HepG2 (cell line): ENCODE data around the gene MYBPC3. TPM values are rescaled to one million over a fixed set of nuclear protein-coding genes. Genes with fewer than 3 reads are reported as not detected.

Experiments used
- ATAC-seq: fragments of 200-7000 bp; cut with Tn5 transposase; 3 replicates; pipeline ENCODE4 v1.9.1; 2020; ENCODE audit warnings: mild to moderate bottlenecking, moderate library complexity
- BruUV-seq: library from RNA; stranded (reverse); fragments of 400-500 nt; replicated peaks from 2 replicates; lab custom pipeline; 2021; lab: Mats Ljungman, UMichigan
- CTCF ChIA-PET: fragments of 300-600 bp; formaldehyde crosslinking; extraction: SDS; loops from one replicate; lab custom pipeline; 2021; ENCODE audit warnings: low total read pairs, inconsistent platforms, low intra/inter-chr PET ratio; lab: Yijun Ruan, JAX
- POLR2A ChIA-PET: fragments of 350-600 bp; sonication (Branson Sonifier 250); formaldehyde crosslinking; loops from one replicate; lab custom pipeline; 2020; ENCODE audit warnings: antibody characterized with exemption, inconsistent platforms; lab: Yijun Ruan, JAX
- DNase-seq: peaks from one replicate; pipeline ENCODE4 v3.0.0-alpha.2; 2015; ENCODE audit warnings: low spot score
- FAIRE-seq: peaks from 3 replicates; lab custom pipeline; 2011; peaks lifted over from hg19 to GRCh38; lab: Jason Lieb, UNC
- H2AFZ ChIP-seq: one replicate; pipeline ENCODE4 v1.6.1; 2011; ENCODE audit warnings: low read length, inconsistent platforms
- H3K27ac ChIP-seq: fragments of 300-600 bp; 3 replicates; pipeline ENCODE4 v1.8.0; 2011; ENCODE audit warnings: mixed run types, mild to moderate bottlenecking, mixed read lengths, low read length, inconsistent platforms; ENCODE audit not compliant: insufficient read depth; ENCODE audit errors: extremely low read length
- H3K27me3 ChIP-seq, 2 experiments: fragments of 200-600 bp in 1 of 2; 2 replicates in 1 of 2; 3 replicates in 1 of 2; pipeline versions ENCODE4 v1.6.0 to v1.8.0; 2011; ENCODE audit warnings: low read length in 2 of 2, mild to moderate bottlenecking in 2 of 2, moderate library complexity in 2 of 2, inconsistent platforms in 1 of 2; ENCODE audit not compliant: insufficient read depth in 2 of 2, control insufficient read depth in 1 of 2
- H3K36me3 ChIP-seq, 2 experiments: fragments of 200-600 bp in 1 of 2; replicated peaks in 1 of 2; 2 replicates in 1 of 2; 3 replicates in 1 of 2; pipeline versions ENCODE4 v1.5.1 to v1.8.0; 2011; ENCODE audit warnings: low read length in 2 of 2, inconsistent platforms in 1 of 2; ENCODE audit not compliant: insufficient read depth in 2 of 2, control insufficient read depth in 1 of 2
- H3K4me1 ChIP-seq: 2 replicates; pipeline ENCODE4 v1.5.1; 2012; ENCODE audit warnings: low read length, inconsistent platforms; ENCODE audit not compliant: insufficient read depth
- H3K4me2 ChIP-seq: 2 replicates; pipeline ENCODE4 v1.6.0; 2011; ENCODE audit warnings: low read depth, low read length, inconsistent platforms
- H3K4me3 ChIP-seq, 3 experiments: fragments of 200-600 bp in 1 of 3; sonication (generic), shearing (Covaris generic) in 1 of 3; replicated peaks in 1 of 3; 2 replicates each; pipeline ENCODE4 v1.5.1; 2011 to 2016; ENCODE audit warnings: low read length in 3 of 3, inconsistent platforms in 2 of 3, low read depth in 2 of 3, mild to moderate bottlenecking in 2 of 3, control low read depth in 1 of 3, mixed read lengths in 1 of 3; ENCODE audit not compliant: insufficient read depth in 1 of 3
- H3K79me2 ChIP-seq: one replicate; pipeline ENCODE4 v1.6.1; 2011; ENCODE audit warnings: low read length, inconsistent platforms; ENCODE audit not compliant: insufficient read depth
- H3K9ac ChIP-seq: 2 replicates; pipeline ENCODE4 v1.6.0; 2011; ENCODE audit warnings: mild to moderate bottlenecking, low read depth, low read length, inconsistent platforms; ENCODE audit not compliant: insufficient read depth
- H3K9me3 ChIP-seq: 2 replicates; pipeline ENCODE4 v1.5.1; 2012; ENCODE audit warnings: mild to moderate bottlenecking, low read length
- H4K20me1 ChIP-seq: 2 replicates; pipeline ENCODE4 v1.6.0; 2011; ENCODE audit warnings: inconsistent platforms, mild to moderate bottlenecking, low read length, moderate library complexity; ENCODE audit not compliant: insufficient read depth
- HDAC2 ChIP-seq: sonication (generic); formaldehyde crosslinking; IDR thresholded peaks from 2 replicates; pipeline ENCODE4 v1.4.0; 2020; ENCODE audit warnings: missing genetic modification reagents
- MBNL3 ChIP-seq: fragments of 250-450 bp; sonication (Bioruptor Pico); conservative IDR thresholded peaks from 2 replicates; pipeline ENCODE4 v1.8.0; 2022; ENCODE audit warnings: mild to moderate bottlenecking, inconsistent platforms
- PHF20 ChIP-seq: sonication (generic); formaldehyde crosslinking; IDR thresholded peaks from 2 replicates; pipeline ENCODE4 v1.5.0; 2020; ENCODE audit warnings: mild to moderate bottlenecking, missing genetic modification reagents
- SP2 ChIP-seq: sonication (generic); formaldehyde crosslinking; IDR thresholded peaks from 2 replicates; pipeline ENCODE4 v1.5.1; 2020; ENCODE audit warnings: mild to moderate bottlenecking, missing genetic modification reagents
- ZMYM3 ChIP-seq: sonication (generic); formaldehyde crosslinking; IDR thresholded peaks from 2 replicates; pipeline ENCODE4 v1.5.1; 2020; ENCODE audit warnings: mild to moderate bottlenecking, missing genetic modification reagents
- WGBS: methylation state at CpG from one replicate; pipeline ENCODE4 v1.1.6; 2017; ENCODE audit warnings: low lambda C conversion rate; 5-methylcytosine and 5-hydroxymethylcytosine counted together
- in situ Hi-C: cut with HindIII; loops from 2 replicates; pipeline ENCODE4 v1.10.0; 2017; ENCODE audit warnings: low pct_unique_long_range_greater_than_20kb; ENCODE audit not compliant: extremely low pct_ligation_motif_present
- intact Hi-C: fragments of 100-400 bp; cut with micrococcal nuclease; formaldehyde crosslinking; loops from one replicate; pipeline ENCODE4 v1.10.0; 2022; ENCODE audit not compliant: unreplicated experiment
- polyA plus RNA-seq, 8 experiments: library from polyadenylated mRNA; depleted of rRNA in 3 of 8; stranded (reverse) in 7 of 8; unstranded in 1 of 8; fragments of >200 nt; fragmentation: Illumina TruSeq in 4 of 8; extraction: Trizol in 4 of 8; gene quantifications; 2 replicates each; pipeline versions ENCODE4 v1.2.1 to v1.2.3, GENCODE V29; 2011 to 2016; ENCODE audit warnings: low read depth in 4 of 8, missing spikeins in 1 of 8, mixed read lengths in 1 of 8; ENCODE audit not compliant: insufficient read depth in 1 of 8
- total RNA-seq, 5 experiments: library from RNA; depleted of rRNA; stranded (reverse); fragments of >200 nt; fragmentation: Illumina TruSeq; extraction: Trizol; gene quantifications; 2 replicates each; pipeline ENCODE4 v1.2.3, GENCODE V29; 2016; ENCODE audit warnings: low read depth in 1 of 5

MYBPC3 gene
- total and polyA plus RNA-seq, 2 of the 13 experiments (the other 11 are each of a cell fraction or from before 2014, with no cell fraction given): not detected

DNA sequence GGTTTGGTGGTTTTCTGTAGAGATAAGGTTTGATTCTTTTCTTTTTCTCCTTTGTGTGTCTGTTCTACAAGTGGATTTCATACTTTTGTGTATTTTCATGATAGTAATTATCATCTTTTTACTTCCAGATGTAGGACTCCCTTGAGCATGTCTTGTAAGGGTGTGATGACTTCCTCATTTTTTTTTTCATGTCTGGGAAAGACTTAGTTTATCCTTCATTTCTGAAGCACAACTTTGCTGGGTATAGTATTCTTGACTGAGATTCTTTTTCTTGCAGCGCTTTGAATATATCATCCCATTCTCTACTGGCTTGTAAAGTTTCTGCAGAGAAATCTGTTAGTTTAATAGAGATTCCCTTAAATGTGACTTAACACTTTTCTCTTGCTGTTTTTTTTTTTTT is 49.6 kb downstream of the MYBPC3 start:
- DNase-seq: no peak
- ChIA-PET CTCF (no interaction called here), POLR2A (no interaction called here)
- H4K20me1 ChIP-seq: no peaks in the 10 kb centered on the region
- H3K4me2 ChIP-seq: no peak overlapping the region
- WGBS: 100% methylated on average over 1 of the region's 1 CpG
- H3K4me3 ChIP-seq: no peak overlapping the region
- in situ Hi-C loops (no loop called here), intact Hi-C loops (loop anchor here (5.0 kb wide), 1 partner anchor 241 kb away; no protein-coding TSS in a partner anchor)
- H2AFZ ChIP-seq: no peak overlapping the region
- no peak for ATAC-seq
- H3K79me2 ChIP-seq: no peaks in the 10 kb centered on the region
- no peaks in the 10 kb centered on the region for H3K4me1 ChIP-seq
- no peaks in the 10 kb centered on the region for H3K27me3 ChIP-seq
- H3K36me3 ChIP-seq: peaks cover 10 to 71% of the 10 kb centered on the region in 2 experiments
- no peak overlapping the region for H3K9ac ChIP-seq
- H3K27ac ChIP-seq: no peak overlapping the region
- no TSS peak for BruUV-seq
- TF ChIP-seq ZMYM3: no peak
- no peak for TF ChIP-seq HDAC2 (CRISPR knock-in tag)
- TF ChIP-seq MBNL3 (CRISPR knock-in tag): no peak
- H3K9me3 ChIP-seq: peaks cover 16% of the 10 kb centered on the region
- FAIRE-seq: no peak

DNA sequence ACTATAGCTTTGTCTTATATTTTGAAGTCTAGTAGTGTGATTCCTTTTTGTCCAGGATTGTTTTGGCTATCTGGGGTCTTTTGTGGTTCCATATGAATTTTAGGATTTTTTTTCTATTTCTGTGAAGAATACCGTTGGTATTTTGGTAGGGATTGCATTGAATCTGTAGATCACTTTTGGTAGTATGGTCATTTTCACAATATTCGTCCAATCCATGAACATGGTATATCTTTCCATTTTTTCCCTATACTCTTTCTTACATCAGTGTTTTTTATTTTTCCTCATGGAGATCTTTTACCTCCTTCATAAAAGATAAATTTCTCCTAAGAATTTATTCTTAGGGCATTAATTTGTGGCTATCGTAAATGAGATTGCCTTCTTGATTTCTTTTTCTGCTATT is 53.4 kb downstream of the MYBPC3 start:
- Histone ChIP-seq H3K36me3 (peaks cover 7 to 62% of the 10 kb centered on the region in 2 experiments), H3K4me2 (no peak overlapping the region), H3K4me1 (no peaks in the 10 kb centered on the region), H3K4me3 (no peak overlapping the region), H3K9me3 (peaks cover 16% of the 10 kb centered on the region), H3K79me2 (no peaks in the 10 kb centered on the region), H3K9ac (no peak overlapping the region), H3K27ac (no peak overlapping the region)
- WGBS: 97% methylated on average over 3 of the region's 3 CpGs
- POLR2A ChIA-PET: no interaction called here
- in situ Hi-C loops: no loop called here
- TF ChIP-seq PHF20 (CRISPR knock-in tag) (no peak), SP2 (no peak)
- TF ChIP-seq, all 625 proteins: peak for 0
- no peaks in the 10 kb centered on the region for H3K27me3 ChIP-seq
- no peaks in the 10 kb centered on the region for H4K20me1 ChIP-seq
- intact Hi-C loops: no loop called here
- FAIRE-seq: no peak
- CTCF ChIA-PET: no interaction called here
- no TSS peak for BruUV-seq
- no peak overlapping the region for H2AFZ ChIP-seq
- no peak for ATAC-seq
- no peak for DNase-seq
